OCI-LY3 (cell line): ENCODE results near the gene ZNF467.

Source experiments
- CTCF ChIP-seq: fragments of 200-600, 300-600 bp; sonication (generic); IDR thresholded peaks from 2 replicates; pipeline ENCODE4 v1.5.1; 2014; ENCODE audit warnings: antibody characterized with exemption, low read length, low read depth
- EZH2phosphoT487 ChIP-seq: fragments of 200-600 bp; shearing (Covaris generic); IDR thresholded peaks from 2 replicates; pipeline ENCODE4 v1.6.1; 2018; ENCODE audit warnings: antibody characterized with exemption, mixed run types, low read depth

DNA sequence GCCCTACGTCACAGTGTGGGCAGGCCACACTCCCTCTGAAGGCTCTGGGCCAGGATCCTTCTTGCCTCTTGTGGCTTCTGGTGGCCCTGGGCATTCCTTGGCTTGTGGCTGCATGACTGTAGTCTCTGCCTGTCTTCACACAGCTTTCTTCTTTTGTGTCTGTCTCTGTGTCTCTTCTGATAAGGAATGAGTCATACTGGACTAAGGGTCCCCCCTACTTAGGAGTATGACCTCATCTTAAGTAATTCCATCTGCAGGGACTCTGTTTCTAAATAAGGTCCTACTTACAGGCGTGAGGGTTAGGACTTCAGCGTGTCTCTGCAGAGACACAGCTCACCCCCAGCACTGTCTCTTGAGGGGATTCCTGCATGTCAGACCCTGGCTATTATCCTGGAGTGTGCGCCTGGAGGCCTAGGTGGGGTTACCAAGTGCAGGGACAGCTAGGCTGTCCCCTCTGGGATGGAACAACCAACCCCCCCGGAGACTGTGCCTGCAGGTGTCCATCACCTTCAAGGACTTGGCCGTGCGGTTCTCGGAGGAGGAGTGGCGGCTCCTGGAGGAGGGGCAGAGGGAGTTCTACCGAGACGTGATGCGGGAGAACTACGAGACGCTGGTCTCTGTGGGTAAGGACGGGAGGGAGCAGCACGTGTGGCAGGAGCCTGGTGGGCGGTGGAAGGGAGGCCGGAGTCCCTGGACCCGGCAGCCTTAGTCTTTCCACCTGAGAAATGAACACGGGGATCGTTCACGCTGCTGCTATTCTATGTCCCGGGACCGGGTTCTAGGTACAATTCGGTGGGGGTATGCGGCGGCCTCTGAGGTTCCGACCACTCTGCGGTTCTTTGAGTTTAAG lies 54.1 kb downstream of the ZNF467 start:
- TF ChIP-seq CTCF: no peak
- no peak for TF ChIP-seq EZH2phosphoT487
